ENCODE results near the gene GPS2. TPM values are rescaled to one million over a fixed set of nuclear protein-coding genes. Genes with fewer than 3 reads are reported as not detected.

The GPS2 gene
- 24.6 and 29.5 TPM in 2 replicates for total RNA-seq

GRCh38 chr17:7314719-7315569 is at the start of gene GPS2:
GPS2 (minus strand) TSS chr17:7315360; CDS start chr17:7315052, 308 bp downstream.

GRCh38 chr17:7355053-7355452 is 39.9 kb upstream of the GPS2 start, which contains the start of gene TMEM95:
TMEM95 (plus strand) TSS chr17:7355156; CDS start chr17:7355205, 49 bp downstream.

GRCh38 chr17:7351665-7352502 is 36.7 kb upstream of the GPS2 start, which contains the start of gene KCTD11:
KCTD11 (plus strand) TSS chr17:7352162.

GRCh38 chr17:7336240-7337175 is 21.3 kb upstream of the GPS2 start, which contains the start of gene ACAP1:
ACAP1 (plus strand) TSS chr17:7336529; CDS start chr17:7336735, 206 bp downstream.

GRCh38 chr17:7328840-7329373 is 13.7 kb upstream of the GPS2 start, which contains the start of gene NEURL4:
NEURL4 (minus strand) TSS chr17:7329335; CDS start chr17:7329312, 23 bp downstream.

GRCh38 chr17:7306911-7307685 is 8.1 kb downstream of the GPS2 start, which contains the start of gene EIF5A:
EIF5A (plus strand) TSS chr17:7307628; CDS start chr17:7309636, 2,008 bp downstream.

GRCh38 chr17:7294614-7295153 is 20.5 kb downstream of the GPS2 start, which contains the start of gene YBX2:
YBX2 (minus strand) TSS chr17:7294639; CDS start chr17:7294500, 139 bp downstream.

GRCh38 chr17:7281074-7281952 is 33.8 kb downstream of the GPS2 start, which contains the start of gene SLC2A4:
SLC2A4 (plus strand) TSS chr17:7281718; CDS start chr17:7281935, 217 bp downstream.

Other genes with a start within 250 kb of the GPS2 start
- gene CLEC10A, start 235.1 kb downstream of the GPS2 start, total RNA-seq, result not detected in 2 replicates
- gene ASGR2, start 200.5 kb downstream of the GPS2 start, total RNA-seq, result not detected in 2 replicates
- gene ASGR1, start 136.0 kb downstream of the GPS2 start, total RNA-seq, result 1.1 and 1.2 TPM in 2 replicates
- 28.8 and 39.5 TPM in 2 replicates for gene DLG4, start 95.5 kb downstream of the GPS2 start, total RNA-seq
- gene ACADVL, start 95.4 kb downstream of the GPS2 start, total RNA-seq, result 209 and 256 TPM in 2 replicates
- gene DVL2, start 80.8 kb downstream of the GPS2 start, total RNA-seq, result 60.4 and 61.2 TPM in 2 replicates
- gene PHF23, start 75.9 kb downstream of the GPS2 start, total RNA-seq, result 33.0 and 41.3 TPM in 2 replicates
- 153 and 179 TPM in 2 replicates for gene GABARAP, start 72.9 kb downstream of the GPS2 start, total RNA-seq
- 32.1 and 51.9 TPM in 2 replicates for gene CTDNEP1, start 63.6 kb downstream of the GPS2 start, total RNA-seq
- 23.2 and 30.9 TPM in 2 replicates for gene ELP5, start 63.1 kb downstream of the GPS2 start, total RNA-seq
- gene CLDN7, start 52.9 kb downstream of the GPS2 start, total RNA-seq, result 0.60 TPM in 1 of 2 replicates, not detected in the other
- not detected in 2 replicates for gene SLC2A4, start 33.6 kb downstream of the GPS2 start, total RNA-seq
- not detected in 2 replicates for gene YBX2, start 20.7 kb downstream of the GPS2 start, total RNA-seq
- 513 and 520 TPM in 2 replicates for gene EIF5A, start 7.7 kb downstream of the GPS2 start, total RNA-seq
- gene NEURL4, start 14.0 kb upstream of the GPS2 start, total RNA-seq, result 20.8 and 24.0 TPM in 2 replicates
- 0.09 and 4.8 TPM in 2 replicates for gene ACAP1, start 21.2 kb upstream of the GPS2 start, total RNA-seq
- gene KCTD11, start 36.8 kb upstream of the GPS2 start, total RNA-seq, result 14.6 and 15.1 TPM in 2 replicates
- gene TMEM95, start 39.8 kb upstream of the GPS2 start, total RNA-seq, result not detected in 2 replicates
- gene TNK1, start 65.7 kb upstream of the GPS2 start, total RNA-seq, result 0.09 and 1.2 TPM in 2 replicates
- 22.3 and 65.3 TPM in 2 replicates for gene PLSCR3, start 79.2 kb upstream of the GPS2 start, total RNA-seq
- 34.6 and 80.8 TPM in 2 replicates for gene TMEM256, start 88.7 kb upstream of the GPS2 start, total RNA-seq
- gene NLGN2, start 92.5 kb upstream of the GPS2 start, total RNA-seq, result 15.1 and 24.1 TPM in 2 replicates
- not detected in 2 replicates for gene SPEM1, start 105.0 kb upstream of the GPS2 start, total RNA-seq
- gene SPEM2, start 110.3 kb upstream of the GPS2 start, total RNA-seq, result not detected in 2 replicates
- gene SPEM3, start 113.5 kb upstream of the GPS2 start, total RNA-seq, result not detected in 2 replicates
- 1.8 and 3.6 TPM in 2 replicates for gene TMEM102, start 120.1 kb upstream of the GPS2 start, total RNA-seq
- 5.3 and 7.2 TPM in 2 replicates for gene FGF11, start 124.2 kb upstream of the GPS2 start, total RNA-seq
- 3.4 and 6.2 TPM in 2 replicates for gene CHRNB1, start 129.7 kb upstream of the GPS2 start, total RNA-seq
- gene ZBTB4, start 164.3 kb upstream of the GPS2 start, total RNA-seq, result 19.6 and 28.2 TPM in 2 replicates
- gene SLC35G6, start 166.1 kb upstream of the GPS2 start, total RNA-seq, result not detected in 2 replicates
- gene POLR2A, start 169.0 kb upstream of the GPS2 start, total RNA-seq, result 89.1 and 138 TPM in 2 replicates
- 7.4 and 16.3 TPM in 2 replicates for gene TNFSF12, start 233.7 kb upstream of the GPS2 start, total RNA-seq
- gene TNFSF13, start 243.4 kb upstream of the GPS2 start, total RNA-seq, result 0.83 TPM in 1 of 2 replicates, not detected in the other
- 64.1 and 68.3 TPM in 2 replicates for gene SENP3, start 246.6 kb upstream of the GPS2 start, total RNA-seq